Eye (tissue), 1 donor: ENCODE data around the gene ALKBH1.
A peak's percentile ranks its signal among the peaks of the same experiment; 100 is the strongest.
"Not testable (repeated sequence)": the region's sequence is repeated elsewhere in the genome, so short reads cannot be mapped to it uniquely, and the experiment has no call there.

Experiments
- DNase-seq: peaks from one replicate; pipeline ENCODE4 v3.0.0-alpha.2; 2015

The ALKBH1 gene, protein sequence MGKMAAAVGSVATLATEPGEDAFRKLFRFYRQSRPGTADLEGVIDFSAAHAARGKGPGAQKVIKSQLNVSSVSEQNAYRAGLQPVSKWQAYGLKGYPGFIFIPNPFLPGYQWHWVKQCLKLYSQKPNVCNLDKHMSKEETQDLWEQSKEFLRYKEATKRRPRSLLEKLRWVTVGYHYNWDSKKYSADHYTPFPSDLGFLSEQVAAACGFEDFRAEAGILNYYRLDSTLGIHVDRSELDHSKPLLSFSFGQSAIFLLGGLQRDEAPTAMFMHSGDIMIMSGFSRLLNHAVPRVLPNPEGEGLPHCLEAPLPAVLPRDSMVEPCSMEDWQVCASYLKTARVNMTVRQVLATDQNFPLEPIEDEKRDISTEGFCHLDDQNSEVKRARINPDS

DNA sequence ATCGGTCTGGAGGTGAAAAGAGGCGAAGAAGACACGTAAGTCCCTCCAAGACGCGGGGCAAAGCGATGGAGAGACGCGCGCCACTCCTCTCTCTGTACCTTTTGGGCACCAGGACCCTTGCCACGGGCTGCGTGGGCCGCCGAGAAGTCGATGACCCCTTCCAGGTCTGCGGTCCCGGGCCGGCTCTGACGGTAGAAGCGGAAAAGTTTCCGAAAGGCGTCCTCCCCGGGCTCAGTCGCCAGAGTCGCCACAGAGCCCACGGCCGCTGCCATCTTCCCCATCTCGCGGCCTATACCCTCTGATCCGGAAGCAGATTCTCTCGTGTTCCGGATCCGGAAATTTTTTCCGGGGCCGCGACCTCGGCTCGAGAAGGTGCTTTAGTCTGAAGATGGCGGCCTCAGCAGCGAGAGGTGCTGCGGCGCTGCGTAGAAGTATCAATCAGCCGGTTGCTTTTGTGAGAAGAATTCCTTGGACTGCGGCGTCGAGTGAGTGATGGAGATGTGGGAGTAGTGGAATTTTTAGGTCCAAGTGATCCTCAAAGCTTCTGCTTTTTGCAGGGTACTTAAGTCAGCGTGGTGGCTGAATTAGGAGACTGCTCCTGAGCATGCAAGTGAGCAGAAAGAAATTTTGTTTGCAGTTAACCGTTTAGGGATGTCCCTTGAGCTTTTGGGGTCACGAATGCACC lies at the start of gene ALKBH1, which contains the start of gene SLIRP:
ALKBH1 (minus strand) TSS at position 300 of the 685 bp plus-strand sequence; CDS start at position 281, 19 bp downstream.
SLIRP (plus strand) TSS at position 380 of the 685 bp plus-strand sequence; CDS start at position 389, 9 bp downstream.
- DNase-seq, result peak; percentile 97

DNA sequence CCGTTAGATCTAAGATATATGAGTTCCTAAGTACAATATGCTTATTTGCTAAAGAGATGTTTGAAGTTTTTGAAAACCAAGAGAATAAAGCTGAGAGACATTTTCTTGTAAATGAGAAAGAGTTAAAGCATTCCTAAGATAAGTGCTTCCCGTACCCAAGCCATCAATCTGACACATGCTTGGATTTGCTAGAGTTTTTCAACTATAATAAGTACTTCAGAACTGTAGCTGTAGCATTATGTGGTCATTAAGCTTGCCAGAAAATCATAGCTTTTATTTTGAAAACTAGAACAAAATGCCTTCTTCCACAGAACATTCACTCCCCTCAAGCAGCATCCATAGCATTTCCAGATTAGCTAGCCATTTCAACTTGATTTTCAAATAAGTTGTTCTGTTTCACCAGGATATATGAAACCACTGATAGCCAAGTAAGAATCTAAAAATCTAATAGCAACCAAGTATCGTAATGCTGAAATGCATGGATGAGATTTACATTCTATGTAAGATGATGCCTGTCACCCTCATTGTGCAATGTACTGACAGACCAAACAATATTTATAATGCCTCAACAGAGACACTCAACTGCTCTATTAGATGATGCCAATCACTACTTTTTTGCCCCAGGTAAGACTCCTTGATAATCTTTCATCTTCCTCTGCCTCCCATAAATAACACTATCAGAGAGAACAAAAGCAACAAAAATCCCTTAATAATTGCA lies 45.1 kb upstream of the ALKBH1 start:
- DNase-seq, result no peak

DNA sequence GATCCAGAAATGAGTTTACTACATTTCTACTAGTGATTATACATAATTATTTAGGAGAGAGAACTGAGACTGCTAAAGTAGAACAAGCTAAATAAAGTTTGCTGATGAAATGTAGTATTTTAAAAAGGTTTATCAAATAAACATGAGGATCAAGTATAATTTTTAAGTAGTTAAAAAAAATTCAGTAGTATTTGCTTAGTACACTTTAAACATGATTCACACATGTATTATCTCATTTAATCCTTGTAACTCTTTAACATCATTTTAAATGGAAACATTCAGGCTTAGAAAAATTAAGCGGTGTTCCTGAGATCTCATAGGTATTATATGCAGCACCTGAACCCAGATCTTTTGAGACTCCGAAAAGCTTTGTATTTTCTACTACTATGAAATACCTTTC lies 44.4 kb upstream of the ALKBH1 start:
- DNase-seq, result no peak

DNA sequence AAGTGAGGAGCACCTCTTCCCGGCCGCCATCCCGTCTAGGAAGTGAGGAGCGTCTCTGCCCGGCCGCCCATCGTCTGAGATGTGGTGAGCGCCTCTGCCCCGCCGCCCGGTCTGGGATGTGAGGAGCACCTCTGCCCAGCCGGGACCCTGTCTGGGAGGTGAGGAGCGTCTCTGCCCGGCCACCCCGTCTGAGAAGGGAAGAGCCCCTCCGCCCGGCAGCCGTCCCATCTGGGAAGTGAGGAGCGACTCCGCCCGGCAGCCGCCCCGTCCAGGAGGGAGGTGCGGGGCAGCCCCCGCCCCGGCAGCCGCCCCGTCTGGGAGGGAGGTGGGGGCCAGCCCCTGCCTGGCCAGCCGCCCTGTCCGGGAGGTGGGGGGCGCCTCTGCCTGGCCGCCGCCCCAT lies 39.6 kb upstream of the ALKBH1 start:
- not testable (repeated sequence) for DNase-seq

DNA sequence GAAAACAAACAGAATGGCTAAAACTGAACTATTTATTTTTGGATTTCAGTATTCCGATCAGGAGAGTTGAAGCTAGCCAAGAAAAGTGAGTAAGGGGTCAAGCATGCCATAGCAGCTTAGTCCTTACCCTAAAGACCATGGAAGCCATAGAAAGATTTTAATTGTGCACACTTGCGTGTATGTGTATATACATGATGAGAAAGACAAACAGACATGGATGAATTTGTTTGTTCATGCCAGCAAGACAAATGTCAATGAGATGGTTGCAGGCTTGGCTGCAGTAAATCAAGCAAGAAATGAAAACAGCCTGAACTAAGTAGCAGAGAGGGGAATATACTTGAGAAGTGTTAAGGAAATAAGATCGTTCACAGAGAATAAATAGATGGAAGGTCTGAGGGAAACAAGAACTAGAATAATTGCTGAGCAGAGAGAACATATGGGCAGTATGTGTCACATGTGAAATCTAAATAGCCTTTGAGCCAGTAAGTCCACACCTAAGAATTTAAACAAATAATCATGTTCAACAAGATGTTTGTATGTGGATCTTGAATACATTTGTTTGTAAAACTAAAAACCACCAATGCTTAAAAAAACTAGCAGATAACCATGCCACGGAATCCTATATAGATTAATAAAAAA lies 38.4 kb upstream of the ALKBH1 start:
- no peak for DNase-seq

DNA sequence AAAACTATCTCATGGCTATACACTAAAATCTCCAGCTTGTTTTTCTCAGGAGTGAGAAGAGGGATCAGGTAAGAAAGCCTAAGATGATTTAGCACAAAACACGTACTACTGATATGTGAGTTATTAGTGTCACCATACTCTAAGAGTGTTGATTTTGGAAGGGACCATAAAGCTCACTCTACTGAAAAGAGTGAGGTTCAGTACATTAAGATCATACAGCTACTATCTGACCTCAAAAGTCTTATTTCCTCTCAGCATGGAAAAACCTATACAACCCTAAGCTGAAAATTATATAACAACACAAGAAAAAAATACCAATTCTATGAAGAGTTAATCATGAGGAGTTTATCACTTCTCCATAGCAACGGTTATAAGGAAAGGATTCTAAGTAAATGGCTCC lies 33.6 kb upstream of the ALKBH1 start:
- no peak for DNase-seq

DNA sequence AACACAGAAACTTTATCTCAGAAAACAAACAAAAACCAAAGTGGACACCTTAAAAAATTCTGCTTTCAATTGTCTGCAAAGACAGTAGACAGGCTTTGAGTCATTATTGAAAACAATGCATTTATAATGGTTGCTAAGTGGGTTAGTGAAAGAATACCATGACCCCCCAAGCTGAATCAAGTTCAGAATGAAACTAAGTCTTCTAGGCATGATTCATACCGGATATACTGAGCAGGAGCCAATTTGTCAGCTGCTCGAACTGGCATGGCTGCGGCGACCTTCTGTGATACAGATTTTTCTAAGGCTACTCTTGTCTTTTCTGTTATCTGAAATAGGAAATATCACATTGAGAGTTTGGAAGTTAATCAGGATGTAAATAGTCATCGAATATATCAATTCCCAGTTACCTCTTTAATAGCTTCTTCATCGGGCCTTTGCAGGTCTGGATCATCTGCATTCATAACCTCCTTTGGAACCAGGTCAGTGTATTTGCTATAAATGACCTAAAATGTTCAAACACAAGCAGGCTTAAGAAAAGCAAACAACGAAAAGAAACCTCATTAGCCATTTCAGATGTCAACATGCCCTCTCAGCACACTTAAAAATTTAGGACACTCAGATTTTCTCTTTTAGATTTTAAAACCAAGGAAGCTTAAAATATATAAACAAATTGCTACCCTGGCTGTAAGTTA lies 30.9 kb upstream of the ALKBH1 start:
- DNase-seq, result no peak

DNA sequence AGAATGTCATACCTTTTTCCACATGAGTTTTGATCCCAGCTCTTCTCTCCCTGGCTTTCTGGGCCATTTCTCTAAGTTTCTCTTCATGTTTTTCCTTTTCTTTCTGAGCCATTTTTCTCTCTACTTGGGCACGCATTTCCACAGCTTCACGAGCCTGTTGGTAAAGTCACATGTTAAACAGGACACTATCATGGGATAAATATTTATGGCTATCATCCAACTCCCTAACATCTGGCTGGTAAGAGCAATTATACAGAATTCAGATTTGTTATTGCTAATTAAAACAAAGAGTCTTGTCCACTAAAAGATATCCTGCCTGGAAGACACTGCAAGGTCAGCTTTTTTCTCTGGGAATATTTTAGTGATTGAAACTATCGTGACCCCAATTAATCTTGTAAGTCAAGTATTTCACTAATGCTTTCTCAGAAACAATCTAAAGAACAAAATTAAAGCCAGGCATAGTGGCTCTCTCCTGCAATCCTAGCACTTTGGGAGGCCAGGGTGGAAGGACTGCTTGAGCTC lies 23.2 kb upstream of the ALKBH1 start:
- DNase-seq, result no peak

DNA sequence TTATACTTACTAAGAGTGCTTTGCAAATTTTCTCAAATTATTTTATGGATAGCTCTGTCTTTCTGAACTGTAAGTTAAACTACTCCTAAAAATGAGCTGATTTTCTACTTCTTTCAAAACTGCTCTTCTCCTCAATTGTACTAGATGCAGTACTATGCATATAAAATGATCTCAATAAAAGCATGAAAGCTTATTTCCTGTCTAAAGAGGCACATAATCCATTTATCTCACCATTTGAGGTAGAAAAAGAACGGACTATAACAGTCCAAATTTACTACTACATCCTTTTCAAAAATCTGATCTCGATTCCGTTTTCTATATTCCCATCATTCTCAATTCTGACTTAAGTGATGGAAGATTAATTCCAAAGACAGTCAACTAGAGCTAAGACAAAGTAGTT lies 14.5 kb upstream of the ALKBH1 start:
- DNase-seq, result no peak

DNA sequence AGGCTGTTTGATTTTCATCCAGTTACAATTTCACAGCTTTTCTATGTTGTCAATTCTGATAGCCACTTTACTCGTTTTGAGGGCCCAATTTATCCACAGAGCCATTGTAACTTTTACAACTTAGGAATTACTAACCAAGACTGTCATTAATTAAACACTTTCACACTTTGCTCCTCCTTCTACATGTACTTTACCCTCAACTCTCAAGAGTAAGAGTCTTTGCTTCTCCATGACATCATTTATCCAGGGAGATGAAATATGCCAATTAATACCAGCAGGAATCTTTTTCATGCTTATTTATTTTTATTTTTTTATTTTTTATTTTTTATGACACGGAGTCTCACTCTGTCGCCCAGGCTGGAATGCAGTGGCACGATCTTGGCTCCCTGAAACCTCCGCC lies 13.6 kb upstream of the ALKBH1 start:
- DNase-seq, result no peak

DNA sequence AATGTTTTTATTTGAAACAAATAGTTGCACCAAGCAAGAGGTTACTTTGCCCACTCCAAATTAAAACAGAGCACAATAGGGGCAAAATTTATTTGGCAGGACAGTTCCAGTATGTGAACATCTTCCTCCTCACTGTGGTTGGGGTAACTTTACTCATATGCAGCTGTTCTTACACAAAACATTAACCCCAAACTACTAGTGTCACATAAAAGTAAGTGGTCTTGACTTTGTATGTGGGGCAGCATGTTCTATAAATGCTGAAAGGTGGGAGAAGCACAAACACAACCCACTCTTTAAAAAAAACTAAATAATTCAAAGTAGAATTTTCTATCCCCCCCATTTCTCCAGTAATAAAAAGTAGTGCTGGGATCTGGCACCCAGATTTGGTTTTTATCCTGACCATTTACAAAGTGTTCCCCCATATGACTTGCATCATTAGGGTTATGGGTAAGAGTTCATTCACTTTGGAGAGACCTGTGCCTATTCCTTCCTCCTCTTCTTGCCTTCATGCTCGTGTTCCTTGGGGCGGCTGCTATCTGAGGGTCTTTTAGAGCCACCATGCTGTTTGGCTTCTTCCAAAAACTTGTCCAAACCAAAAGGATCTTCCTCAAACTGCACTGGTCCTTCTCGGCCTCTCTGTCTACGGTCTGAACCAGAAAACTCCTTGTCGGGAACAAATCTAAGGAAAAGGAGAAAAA lies 9.9 kb upstream of the ALKBH1 start:
- no peak for DNase-seq

DNA sequence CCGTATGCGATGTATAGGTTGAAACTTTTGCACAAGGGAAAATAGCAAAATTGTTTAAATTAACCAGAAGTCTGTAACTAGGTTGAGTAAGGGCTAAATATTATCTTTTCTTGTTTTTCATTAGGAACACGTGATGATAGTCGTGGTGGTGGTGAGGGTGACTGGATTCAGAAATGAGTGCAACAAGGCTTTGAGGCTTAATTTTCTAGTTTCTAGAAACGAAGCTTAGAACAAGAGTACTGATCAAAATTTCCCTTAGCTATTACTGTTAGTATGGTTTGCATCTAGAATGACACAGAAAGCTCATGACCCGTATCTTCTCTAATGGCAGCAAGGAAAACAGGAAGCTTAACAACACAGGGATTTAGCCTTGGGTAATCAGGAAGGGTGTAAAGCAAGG lies 7.1 kb upstream of the ALKBH1 start:
- DNase-seq, result no peak

DNA sequence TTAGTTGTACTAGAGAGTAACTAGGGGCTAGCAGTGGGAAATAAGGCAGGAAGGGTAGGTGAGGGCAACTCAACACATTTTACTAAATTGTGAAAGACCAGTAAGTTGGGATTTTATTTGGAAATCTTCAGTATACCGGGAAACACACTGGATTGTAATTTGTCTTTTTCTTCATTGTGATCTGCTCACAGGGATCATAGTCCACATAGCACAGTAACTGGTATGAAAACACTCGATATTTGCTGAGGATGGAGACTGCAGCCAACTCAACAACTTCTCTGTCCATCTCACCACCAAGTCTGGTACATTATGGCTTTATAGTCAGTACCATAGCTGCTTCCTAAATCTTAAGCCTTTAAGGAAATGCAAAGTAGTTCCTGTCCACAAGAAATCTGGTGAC lies 2.5 kb upstream of the ALKBH1 start:
- DNase-seq, result no peak

DNA sequence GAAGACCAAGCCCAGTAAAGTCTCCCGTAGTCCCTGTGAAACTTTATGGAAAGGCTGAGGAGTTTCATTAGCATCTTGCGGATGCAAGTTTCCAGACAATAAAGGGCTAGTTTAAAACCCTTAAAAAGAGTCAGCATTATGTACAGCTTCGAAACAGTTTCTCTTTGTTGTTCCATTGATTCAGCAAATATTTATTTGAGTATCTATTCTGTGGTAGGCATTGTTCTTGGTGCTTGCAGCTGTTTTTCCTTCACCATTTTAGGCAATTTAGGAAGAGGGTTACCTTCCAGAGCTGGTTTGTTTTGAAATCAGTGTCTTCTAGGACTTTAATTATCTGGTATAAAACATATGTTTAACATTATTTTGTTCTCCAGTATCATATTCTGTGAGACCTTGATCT lies 1.6 kb upstream of the ALKBH1 start:
- DNase-seq, result no peak

DNA sequence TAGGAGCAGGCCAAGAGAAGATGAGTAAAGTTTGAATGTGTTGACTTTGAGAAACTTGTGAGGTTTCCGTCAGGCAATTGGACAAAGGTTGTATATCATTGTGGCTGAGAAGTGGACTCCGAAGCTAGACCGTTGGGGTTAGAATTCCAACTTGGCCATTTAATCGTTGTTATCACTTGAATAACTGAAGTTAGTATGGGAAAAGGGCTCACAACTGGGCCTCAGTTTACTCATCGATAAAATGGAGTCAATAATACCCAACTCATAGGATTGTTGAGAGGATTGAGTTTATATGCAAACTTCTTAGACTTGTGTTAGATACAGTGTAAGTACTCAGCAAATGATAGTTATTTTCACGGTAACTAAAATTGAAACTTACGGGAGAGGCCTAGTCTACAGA lies 926 bp upstream of the ALKBH1 start:
- DNase-seq, result peak; percentile 4

DNA sequence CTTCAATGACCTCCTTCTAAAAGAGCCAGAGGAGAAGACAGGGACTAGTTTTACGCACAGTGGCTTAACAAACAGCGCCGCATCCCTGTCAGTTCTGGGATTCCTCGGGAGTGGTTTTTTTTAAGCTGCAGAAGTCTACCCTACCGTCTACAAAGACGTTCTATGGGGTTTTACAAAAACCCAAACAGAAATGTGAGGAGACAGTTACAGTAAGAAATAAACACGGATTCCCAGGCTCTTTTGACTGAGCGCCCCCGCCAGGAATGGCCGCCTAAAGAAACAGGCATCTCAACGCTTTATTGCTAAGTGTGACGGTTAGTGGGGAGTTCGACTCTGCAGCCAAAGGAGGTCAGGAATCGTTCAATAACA lies 484 bp downstream of the ALKBH1 start:
- DNase-seq, result peak; percentile 67

DNA sequence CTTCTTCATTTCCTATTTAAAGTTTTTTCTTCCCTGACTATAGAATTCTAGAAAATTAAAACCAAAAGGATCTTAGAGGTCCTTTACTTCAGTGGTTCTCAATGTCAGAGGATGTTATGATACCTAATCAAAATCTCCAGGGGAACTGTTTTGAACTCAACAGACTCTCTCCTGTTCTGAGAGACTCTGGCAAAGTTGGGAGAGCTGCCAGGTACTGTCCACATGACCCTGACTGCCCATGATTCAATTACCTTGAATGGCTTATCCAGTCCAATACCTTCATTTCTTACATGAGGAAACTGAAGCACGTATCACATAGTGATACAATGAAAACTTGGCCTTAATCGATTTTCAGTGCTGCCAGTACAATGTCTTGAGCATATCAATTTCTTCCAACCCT lies 16.6 kb downstream of the ALKBH1 start:
- no peak for DNase-seq

DNA sequence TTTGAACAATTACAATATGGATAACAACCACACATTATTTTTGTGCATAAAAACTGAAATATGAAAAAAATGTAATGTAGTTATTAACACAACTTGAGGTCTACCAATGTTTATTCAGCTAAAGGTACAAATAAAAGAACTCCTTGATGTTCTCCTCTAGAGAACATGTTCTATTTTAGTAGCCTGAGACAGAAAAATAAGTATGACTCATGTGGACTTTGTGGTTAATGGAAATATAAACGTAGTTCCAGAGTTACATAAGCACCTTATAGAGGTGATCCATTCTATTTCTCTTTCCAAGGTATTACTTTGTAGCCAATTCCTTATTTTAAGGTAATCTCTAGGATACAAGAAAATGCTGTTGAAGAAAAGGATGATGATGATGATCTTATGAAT lies 25.7 kb downstream of the ALKBH1 start:
- DNase-seq, result no peak

DNA sequence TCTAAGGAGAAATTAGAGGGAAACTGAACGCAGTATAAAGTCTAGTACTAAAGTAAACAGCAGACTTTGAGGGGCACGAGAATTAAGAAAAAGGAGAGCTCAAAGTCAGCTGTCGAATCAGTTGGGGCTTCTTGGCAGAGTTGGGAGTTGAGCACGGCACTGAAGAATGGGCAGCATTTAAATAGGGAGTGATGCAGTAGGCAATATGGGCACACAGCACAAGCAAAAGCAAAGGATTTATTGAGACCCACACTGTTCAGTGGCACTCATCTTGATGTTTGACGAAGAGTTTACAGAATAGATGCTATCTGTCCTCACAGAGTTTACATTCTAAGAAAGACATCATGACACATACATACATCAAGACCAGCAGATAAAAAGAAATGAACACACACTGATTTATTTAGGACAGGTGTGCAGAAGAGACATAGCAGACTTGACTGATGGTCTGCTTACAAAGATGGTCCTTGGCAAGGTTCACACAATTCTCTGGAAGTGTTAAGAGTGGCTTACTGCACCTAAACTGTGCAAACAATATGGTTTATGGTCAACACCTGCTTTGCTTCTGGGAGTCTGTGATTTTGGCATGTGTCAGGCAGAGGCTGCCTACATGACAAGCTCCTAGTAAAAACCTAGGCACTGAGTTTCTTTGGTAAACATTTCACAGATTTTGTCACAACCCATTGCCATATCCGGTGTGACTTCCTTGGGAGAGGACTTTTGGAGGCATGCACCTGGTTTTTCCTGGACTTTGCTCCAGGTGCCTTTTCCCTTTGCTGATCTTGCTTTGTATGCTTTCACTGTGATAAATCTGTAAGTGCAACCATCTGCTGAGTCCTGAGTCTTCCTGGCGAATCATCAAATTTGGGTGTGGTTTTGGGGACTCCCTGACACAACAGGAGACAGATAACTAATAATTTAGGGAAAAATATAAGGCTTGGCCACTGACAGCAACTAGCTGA lies 26.3 kb downstream of the ALKBH1 start:
- no peak for DNase-seq

DNA sequence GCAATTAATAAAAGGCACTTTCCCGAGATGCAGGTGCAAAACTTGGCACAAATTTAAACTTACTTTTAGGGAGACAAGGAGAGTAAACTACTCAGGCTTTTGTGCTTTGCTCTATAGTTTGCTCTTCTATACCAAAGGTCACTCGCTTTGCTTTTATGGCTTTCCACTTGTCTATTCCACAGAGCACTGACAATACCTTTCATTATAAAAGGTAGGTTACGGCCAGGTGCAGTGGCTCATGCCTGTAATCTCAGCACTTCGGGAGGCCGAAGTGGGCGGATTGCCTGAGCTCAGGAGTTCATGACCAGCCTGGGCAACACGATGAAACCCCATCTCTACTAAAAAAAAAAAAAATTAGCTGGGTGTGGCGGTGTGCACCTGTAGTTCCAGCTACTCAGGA lies 32.9 kb downstream of the ALKBH1 start:
- no peak for DNase-seq

DNA sequence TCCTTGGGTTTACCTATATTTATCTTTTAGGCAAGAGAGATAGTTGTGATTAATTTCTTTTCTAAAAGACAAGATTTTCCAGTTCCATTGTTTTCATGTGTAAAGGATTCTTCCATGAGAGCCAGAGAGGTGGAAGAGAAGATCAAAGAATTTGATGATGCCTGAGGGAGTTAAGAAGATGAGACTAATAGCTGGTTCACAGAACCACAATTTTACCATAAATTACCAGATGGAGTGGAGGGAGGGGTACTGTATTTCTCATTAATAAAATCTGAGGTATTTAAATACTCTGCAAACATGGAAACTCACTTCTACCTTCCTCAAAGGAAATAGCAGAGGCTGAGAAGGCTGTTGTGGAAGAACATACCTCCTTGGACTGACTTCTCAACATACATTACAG lies 34.6 kb downstream of the ALKBH1 start:
- no peak for DNase-seq
